SK-N-MC (cell line): ENCODE data around the gene BARX1.

Experiments used
- DNase-seq: peaks from one replicate; pipeline ENCODE4 v3.0.0-alpha.2; 2011; ENCODE audit warnings: low read depth, low spot score
- H3K27ac ChIP-seq: fragments of 200-600 bp; sonication (generic); 2 replicates; pipeline ENCODE4 v1.5.1; 2016; ENCODE audit warnings: mixed run types
- H3K36me3 ChIP-seq: fragments of 200-600 bp; sonication (generic); 2 replicates; pipeline ENCODE4 v1.6.1; 2017; ENCODE audit warnings: antibody characterized with exemption, low read length, mixed read lengths; ENCODE audit not compliant: insufficient read depth
- H3K4me3 ChIP-seq: fragments of 200-600 bp; sonication (generic); 2 replicates; pipeline ENCODE4 v1.5.1; 2016
- H3K9ac ChIP-seq: fragments of 200-600 bp; sonication (generic); 2 replicates; pipeline ENCODE4 v1.8.0; 2017; ENCODE audit warnings: mixed run types, mixed read lengths; ENCODE audit not compliant: insufficient read length
- H3K9me3 ChIP-seq: fragments of 200-600 bp; sonication (generic); 2 replicates; pipeline ENCODE4 v1.6.1; 2017; ENCODE audit warnings: low read depth, mild to moderate bottlenecking, antibody characterized with exemption, low read length, moderate library complexity, mixed read lengths
- EZH2 ChIP-seq: fragments of 200-600 bp; sonication (generic); IDR thresholded peaks from one replicate; pipeline ENCODE4 v1.6.1; 2017; ENCODE audit warnings: antibody characterized with exemption
- FOXP2 ChIP-seq: optimal IDR thresholded peaks from 2 replicates; pipeline ENCODE3; 2011; ENCODE audit warnings: mild to moderate bottlenecking, moderate library complexity; ENCODE audit not compliant: insufficient read depth; ENCODE audit errors: extremely low read length, control extremely low read depth
- POLR2AphosphoS5 ChIP-seq: IDR thresholded peaks from 2 replicates; pipeline ENCODE4 v1.6.1; 2012; ENCODE audit warnings: mild to moderate bottlenecking, low read depth, low read length, borderline replicate concordance

BARX1 gene

DNA sequence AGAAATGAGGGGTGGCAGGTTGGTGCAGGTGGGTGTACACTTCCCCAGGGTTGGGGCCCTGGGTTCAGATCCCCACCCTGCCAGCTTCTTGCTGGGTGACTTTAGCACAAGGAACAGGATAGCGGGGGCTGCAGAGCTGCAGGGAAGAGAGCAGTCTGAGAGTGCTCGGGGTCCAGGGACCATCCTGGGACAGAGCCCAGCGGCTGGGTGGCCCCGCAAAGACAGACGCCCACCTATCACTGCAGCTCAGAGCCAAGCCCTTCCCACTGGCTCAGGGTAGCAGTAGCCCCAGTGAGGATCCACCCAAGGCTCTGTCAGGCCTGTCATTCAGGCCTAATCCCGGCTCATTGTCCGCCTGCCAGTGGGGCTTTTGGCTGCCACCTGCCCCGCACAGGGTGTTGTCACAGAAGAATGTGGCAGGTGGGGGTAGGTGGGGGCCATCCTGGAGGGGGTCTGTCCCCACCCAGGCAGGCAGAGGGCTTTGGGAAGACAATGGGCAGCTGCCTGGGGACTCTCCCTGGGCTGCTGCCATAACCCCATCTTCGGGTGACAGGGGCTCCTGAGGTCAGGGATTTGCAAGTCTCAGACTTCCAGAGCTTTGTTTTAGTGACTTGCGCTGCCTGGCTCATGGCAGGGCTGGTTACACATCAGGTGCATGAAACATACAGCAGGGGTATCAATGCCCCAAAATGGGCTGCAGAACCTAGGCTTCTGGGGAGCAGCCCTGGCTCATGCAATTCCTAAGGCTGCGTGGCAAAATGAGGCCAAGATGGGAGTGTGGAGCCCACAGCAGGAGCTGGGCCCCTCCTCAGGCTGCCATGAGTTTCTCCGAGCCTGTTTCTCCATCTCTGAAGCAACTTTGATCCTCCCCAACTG is 52.1 kb downstream of the BARX1 start:
- Histone ChIP-seq H3K4me3 (no peak overlapping the region), H3K9ac (no peak overlapping the region), H3K27ac (no peak overlapping the region), H3K36me3 (no peaks in the 10 kb centered on the region), H3K9me3 (no peaks in the 10 kb centered on the region)
- TF ChIP-seq POLR2AphosphoS5 (no peak), FOXP2 (no peak), EZH2 (no peak)
- no peak for DNase-seq

DNA sequence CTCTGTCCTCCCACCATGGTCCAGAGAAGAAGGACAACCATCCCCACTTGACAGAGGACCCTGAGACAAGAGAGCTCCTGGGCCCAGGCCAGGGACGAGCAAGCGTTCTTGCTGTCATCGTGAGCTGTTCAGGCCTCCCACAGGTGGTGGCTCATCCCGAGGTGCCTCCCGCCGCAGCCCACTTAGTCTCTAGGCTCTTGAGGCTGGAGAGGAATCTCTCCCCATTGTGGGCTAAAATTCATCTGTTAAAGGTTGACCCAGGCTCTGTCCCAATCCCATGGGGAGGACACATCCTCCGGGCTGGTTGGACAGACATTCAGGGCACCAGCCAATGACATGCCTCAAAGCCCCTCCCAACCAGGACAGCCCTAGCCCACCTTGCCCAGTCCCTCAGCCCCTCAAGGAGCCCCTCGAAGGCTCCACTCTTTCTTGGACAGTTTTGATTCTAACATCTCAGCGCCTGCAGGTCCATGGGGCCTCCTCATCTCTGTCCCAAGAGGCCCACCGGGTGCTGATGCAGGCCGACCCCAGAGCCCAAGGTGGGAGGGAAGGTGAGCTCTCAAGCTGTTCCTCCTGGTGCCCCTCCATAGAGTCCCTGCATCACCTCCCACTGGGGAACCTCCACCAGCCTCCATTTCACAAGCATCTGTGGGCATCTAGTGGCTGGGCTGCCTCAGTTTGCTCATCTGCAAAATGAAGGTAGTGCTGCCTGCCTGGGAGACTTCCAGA is 52.9 kb downstream of the BARX1 start:
- TF ChIP-seq POLR2AphosphoS5 (no peak), EZH2 (no peak), FOXP2 (no peak)
- Histone ChIP-seq H3K4me3 (no peak overlapping the region), H3K9me3 (no peaks in the 10 kb centered on the region), H3K9ac (no peak overlapping the region), H3K27ac (no peak overlapping the region), H3K36me3 (no peaks in the 10 kb centered on the region)
- DNase-seq = no peak
